Left kidney (tissue), 1 donor: ENCODE data around the gene UMPS. TPM values are rescaled to one million over a fixed set of nuclear protein-coding genes. Genes with fewer than 3 reads are reported as not detected.

Source experiments
- polyA plus RNA-seq: library from polyadenylated mRNA; unstranded; fragments of 120-200 nt; gene quantifications from one replicate; pipeline ENCODE4 v1.2.1, GENCODE V29; 2013; ENCODE audit not compliant: insufficient read length

The UMPS gene
- polyA plus RNA-seq, 1 donor: 46.5 TPM

Other genes with a start within 250 kb of the UMPS start
- 85.0 TPM for gene ITGB5, start 156.9 kb downstream of the UMPS start, polyA plus RNA-seq
- gene MUC13, start 204.3 kb downstream of the UMPS start, polyA plus RNA-seq: not detected